GM21367 (cell line): ENCODE measurements around the gene RPIA.

Experiments
- ATAC-seq: cut with Tn5 transposase; IDR thresholded peaks from one replicate; pipeline ENCODE4 v1.9.1; 2021; ENCODE audit not compliant: unreplicated experiment

RPIA gene

DNA sequence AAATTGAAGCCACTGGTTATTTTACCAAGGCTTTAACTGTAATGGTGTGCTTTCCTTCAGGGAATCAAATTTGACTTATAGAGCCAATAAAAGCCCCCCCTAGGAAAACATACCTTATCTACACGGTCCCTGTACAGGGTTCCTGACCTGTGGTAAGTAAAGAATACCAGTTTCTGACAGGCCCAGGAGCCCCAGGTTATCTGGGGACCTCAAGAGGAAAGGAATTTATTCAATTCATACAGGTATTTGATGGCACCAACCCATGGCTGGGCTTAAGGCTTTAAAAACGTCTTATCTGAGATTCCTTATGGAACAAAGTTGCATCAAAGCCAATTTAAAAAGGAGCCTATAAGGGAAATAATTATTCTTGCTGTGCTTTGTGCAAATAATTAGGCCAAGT is 7.0 kb upstream of the RPIA start:
- no peak for ATAC-seq

DNA sequence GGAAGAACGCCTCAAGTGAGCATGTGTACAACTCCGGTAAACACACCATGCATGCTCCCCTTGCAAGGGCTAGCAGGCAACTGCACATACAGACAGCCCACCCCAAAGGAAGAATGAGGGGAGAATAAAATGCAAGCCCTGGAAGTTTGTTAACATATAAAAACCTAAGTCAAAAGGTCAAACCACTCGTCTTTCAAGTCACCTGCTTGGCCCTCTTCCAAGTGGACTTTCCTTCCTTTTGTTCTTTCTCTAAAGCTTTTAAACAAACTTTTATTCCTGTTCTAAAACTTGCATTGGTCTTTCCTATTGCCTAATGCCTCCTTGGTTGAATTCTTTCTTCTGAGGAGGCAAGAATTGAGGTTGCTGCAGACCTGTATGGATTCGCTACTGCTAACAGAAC is 5.2 kb upstream of the RPIA start:
- no peak for ATAC-seq

DNA sequence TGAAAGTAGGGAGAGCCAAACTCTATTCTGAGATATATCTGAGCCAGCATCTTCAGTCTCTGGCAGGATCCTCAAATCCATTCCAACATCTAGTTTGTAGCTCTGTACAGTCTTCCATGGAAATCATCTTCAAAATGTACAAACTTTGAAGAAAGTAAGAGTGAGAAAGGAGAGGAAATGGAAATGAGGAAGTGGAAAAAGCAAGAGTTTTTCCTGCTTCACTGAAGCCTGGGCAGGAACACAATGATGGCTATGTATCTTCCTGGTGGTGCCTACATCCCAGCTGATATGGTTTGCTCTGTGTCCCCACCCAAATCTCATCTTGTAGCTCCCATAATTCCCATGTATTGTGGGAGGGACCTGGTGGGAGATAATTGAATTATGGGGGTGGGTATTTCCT is 4.1 kb upstream of the RPIA start:
- no peak for ATAC-seq

GRCh38 chr2:88690591-88691338 is 708 bp upstream of the RPIA start:
- ATAC-seq = no peak

GRCh38 chr2:88692187-88692586 is 714 bp downstream of the RPIA start:
- ATAC-seq = no peak

DNA sequence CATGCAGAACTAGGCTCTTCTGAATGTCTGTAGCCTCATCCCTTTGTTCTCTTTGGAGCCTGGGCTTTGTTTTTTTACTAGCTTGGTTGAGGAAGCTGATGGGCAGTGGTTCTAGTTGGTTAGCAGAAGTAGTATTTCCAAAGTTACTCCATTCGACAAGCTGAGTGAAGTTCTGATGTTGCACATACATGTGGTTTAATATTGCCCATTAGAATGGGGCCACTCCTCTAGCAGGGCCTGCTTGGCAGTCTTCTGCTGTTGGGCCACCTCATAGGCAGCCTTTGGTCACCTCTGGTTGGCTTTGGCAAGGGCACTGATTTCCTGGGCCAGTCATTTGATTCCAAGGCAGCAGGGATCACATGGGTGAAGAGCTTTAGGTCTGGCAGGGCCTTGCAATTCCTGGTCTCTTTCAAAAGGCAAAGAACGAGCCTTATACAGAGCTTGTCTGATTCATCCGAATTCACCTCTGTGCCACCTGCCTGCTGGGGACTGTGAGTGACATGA is 2.5 kb downstream of the RPIA start:
- ATAC-seq = no peak

DNA sequence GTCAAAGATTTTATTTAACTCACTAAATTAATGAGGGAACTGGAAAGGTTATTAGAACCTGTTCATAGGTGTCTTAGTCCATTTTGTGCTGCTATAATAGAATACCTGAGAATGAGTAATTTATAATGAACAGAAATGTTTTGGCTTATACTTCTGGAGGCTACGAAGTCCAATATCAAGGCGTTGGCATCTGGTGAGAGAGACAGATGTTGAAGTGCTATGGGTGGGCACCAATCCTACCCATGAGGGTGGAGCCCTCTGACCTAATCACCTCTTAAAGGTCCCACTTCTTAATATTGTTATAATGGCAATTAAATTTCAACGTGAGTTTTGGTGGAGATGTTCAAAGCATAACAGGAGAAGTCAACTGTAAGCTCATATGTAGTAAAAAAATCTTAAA is 5.1 kb downstream of the RPIA start:
- no peak for ATAC-seq

- ATAC-seq = no peak
Observed at GRCh38 chr2:88697370-88698026, 6.0 kb downstream of the RPIA start.

- ATAC-seq = no peak
Observed at GRCh38 chr2:88698027-88698413, 6.5 kb downstream of the RPIA start.

- ATAC-seq = no peak
Observed at GRCh38 chr2:88698498-88699233, 7.2 kb downstream of the RPIA start.

DNA sequence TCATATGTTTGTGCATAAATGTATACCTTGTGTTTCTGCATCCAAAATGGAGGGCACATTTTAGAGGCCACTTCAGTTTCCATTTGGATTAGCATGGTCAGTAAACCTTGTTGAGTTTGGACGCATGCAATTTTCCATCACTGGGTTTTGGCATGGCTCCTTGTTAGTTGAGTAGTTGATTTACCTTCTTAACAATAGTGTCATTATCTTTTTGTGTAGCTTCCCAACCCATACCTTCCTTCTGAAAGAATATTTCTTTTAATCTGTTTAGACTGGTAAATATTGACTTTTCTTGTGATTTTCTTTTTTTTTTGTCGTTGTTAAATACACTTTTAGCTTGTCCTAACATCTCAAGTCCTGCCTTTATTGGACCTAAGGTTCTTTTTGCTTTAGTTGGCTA is 15.5 kb downstream of the RPIA start:
- no peak for ATAC-seq

DNA sequence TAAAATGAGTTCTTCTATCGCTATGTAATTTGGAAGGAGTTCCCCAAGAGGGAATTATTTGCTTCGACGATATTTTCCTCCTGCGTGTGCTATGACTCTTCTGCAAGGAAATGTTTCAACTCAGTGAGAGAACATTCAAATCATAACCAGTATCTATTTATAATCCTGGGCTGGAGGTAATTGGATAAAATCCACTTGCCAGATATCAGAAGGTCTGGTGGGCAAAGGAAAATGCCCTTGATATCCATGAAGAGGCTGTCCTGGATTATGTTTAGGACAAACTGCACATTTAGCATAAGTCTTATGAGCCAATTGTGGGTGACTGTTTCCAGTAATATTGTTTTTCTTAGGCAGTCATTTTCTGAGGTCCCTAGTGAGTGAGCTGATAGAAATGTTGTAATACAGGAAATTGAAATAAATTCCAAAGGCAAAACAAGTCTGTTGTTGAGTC is 17.7 kb downstream of the RPIA start:
- no peak for ATAC-seq

- ATAC-seq = no peak
Observed at GRCh38 chr2:88711289-88711688, 19.8 kb downstream of the RPIA start.

DNA sequence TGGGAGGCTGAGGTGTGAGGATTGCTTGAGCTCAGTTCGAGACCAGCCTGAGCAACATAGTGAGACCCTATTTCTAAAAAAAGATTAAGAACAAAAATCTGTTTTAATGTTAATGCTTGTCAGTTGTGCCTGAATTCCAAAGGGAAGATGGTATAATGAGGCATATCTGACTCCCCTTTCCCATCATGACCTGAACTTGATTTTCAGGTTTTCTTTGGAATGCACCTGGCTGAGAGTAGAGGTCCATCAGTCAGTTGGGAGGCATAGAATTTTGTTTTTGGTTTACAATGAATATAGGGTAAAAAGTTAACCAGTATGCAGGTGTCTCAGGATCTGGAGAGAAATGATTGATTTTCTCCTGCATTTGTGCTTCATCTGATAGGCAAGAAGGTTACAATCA is 20.4 kb downstream of the RPIA start:
- ATAC-seq = no peak

DNA sequence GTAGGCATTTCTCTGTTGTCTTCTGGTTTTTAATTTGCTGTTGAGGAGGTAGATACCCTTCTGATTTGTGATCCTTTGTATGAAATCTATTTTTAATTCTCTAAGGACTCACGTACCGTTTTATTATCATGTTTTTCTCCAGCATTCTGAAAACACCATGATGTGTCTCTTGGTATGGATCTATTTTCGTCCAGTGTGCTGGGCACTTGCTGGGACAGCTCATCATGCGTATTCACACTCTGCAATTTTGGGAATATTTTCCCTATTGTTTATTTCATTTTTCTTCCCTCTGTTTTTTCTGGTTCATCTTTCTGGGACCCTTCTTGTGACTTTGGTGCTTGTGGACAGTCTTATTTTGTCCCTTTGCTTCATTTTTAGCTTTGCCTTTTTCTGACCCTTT is 21.9 kb downstream of the RPIA start:
- ATAC-seq = no peak

GRCh38 chr2:88714667-88715066 is 23.2 kb downstream of the RPIA start:
- no peak for ATAC-seq

DNA sequence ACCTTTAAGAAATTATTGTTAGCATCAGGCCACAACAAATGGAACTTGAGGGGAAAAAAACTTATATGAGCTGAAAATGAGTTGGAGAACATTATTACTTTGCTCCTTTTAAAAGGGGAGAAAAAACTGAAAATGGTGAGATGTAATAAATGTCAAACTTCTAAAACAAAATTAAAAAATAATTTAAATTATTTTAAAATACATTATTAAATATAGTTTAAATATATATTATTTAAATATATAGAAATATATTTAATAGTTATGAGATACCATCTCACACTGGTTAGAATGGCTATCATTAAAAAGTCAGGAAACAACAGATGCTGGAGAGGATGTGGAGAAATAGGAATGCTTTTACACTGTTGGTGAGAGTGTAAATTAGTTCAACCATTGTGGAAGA is 28.9 kb downstream of the RPIA start:
- ATAC-seq = no peak

DNA sequence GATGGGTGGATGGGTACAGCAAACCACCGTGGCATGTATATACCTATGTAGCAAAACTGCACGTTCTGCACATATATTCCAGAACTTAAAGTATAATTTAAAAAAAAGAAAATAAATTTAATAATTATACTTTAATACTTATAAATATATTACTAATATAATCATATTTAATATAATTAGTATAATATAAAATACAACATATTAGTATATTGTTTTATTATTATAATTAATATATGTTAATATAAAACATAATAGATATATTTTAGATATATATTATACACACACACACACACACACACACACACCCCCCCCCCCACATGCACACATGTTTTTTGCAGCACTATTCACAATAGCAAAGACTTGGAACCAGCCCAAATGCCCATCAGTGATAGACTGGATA is 29.8 kb downstream of the RPIA start:
- no peak for ATAC-seq

DNA sequence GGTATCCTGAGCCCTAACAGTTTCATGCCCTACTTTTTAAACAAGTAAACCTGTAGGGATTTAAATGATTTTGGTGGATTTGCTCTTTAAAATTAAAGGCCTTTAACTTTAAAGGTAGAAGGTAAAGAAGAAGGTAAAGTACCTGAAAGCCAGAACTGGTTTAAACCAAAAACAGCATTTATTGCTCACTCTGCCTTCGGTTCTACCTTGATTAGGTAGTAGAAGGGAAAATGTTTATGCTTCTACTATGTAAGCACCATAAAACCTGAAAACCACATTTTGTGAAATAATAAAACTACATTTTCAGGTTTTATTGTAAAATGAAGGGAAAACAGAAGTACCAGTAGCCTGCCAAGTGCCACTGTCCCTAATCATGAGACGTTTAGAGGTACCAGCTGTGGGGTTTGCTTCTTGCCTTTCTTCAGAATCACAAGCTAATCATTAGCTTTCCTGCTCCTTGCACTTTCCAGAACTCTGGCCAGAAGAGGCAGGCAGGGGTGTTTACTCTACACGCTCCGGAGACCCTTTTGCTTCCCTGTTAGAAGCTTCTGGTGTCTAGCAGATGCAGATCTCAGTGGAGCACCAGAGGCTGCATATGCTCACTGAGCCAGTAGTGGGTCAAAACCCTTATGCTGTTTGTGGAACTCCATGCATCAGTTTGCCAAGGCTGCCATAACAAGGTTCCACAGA is 33.3 kb downstream of the RPIA start:
- ATAC-seq = no peak

- no peak for ATAC-seq
Observed at GRCh38 chr2:88729061-88729745, 37.7 kb downstream of the RPIA start.
